ENCODE data around the gene CRISP3.

DNA sequence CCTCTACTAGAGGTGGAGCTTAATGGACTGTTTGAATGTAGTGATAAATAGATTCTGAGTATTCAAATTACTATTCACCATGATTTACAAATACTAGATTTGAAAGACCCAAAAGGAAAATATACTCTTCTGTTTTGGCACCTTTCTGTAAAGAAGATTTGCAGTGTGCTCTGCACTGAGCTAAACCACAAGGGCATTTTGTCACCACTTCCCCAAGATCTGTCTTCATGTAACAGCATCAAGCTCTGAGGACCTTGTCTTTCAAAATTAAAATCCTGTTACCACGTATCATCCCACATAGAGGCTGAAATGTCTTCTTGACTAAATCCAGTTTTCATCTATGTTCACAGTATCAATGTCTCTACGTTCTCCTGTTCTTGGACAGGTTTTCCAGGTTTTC, 46.2 kb upstream of the CRISP3 start:
- TF ChIP-seq TBL1XR1 (IDR thresholded peaks at IDR 0.05; ENCODE audit: low read length in 2 of 2) (no peak), POLR2AphosphoS5 (IDR thresholded peaks at IDR 0.05; ENCODE audit: control insufficient read depth, insufficient read depth, low read depth, low read length) (no peak), CCAR2 (IDR thresholded peaks at IDR 0.05; ENCODE audit: low read depth, low read length) (no peak), ZBTB7A (IDR thresholded peaks at IDR 0.05; ENCODE audit: borderline replicate concordance, control insufficient read depth, low read depth, low read length) (no peak), POLR2A (conservative IDR thresholded peaks at IDR 0.05) (no peak), TCF3 (CRISPR knock-in tag; IDR thresholded peaks at IDR 0.05) (no peak), CTCF (IDR thresholded peaks at IDR 0.05 in 2 of 3, conservative IDR thresholded peaks at IDR 0.05 in 1 of 3; ENCODE audit: insufficient read depth in 2 of 3, low read depth in 1 of 3, low read length in 3 of 3) (no peak), NFIC (IDR thresholded peaks at IDR 0.05) (no peak)

All from K562 (cell line).